H1 (cell line): ENCODE data around the gene RSAD1. TPM values are rescaled to one million over a fixed set of nuclear protein-coding genes. Genes with fewer than 3 reads are reported as not detected.
A peak's percentile ranks its signal among the peaks of the same experiment; 100 is the strongest.

Experiments used
- CTCF ChIA-PET: fragments of 300-600 bp; sonication (Branson Sonifier 250); formaldehyde crosslinking; loops from one replicate; lab custom pipeline; 2021; ENCODE audit not compliant: partially characterized antibody; lab: Charles Lee
- POLR2A ChIA-PET: fragments of 300-600 bp; sonication (Branson Sonifier 250); formaldehyde crosslinking; loops from one replicate; lab custom pipeline; 2021; ENCODE audit warnings: inconsistent platforms; ENCODE audit not compliant: partially characterized antibody; lab: Charles Lee
- DNase-seq, 2 experiments: peaks; one replicate each; pipeline versions ENCODE4 v3.0.0 to v3.0.0-alpha.2; 2010 to 2022; ENCODE audit warnings: low spot score in 2 of 2, low read depth in 1 of 2, mixed read lengths in 1 of 2
- FAIRE-seq: peaks from 2 replicates; lab custom pipeline; 2011; peaks lifted over from hg19 to GRCh38; lab: Jason Lieb, UNC
- H2AFZ ChIP-seq: 2 replicates; pipeline ENCODE4 v1.8.1; 2012; ENCODE audit warnings: low read length, inconsistent platforms
- H2AK5ac ChIP-seq: 2 replicates; pipeline ENCODE4 v1.6.1; 2013; ENCODE audit warnings: low read depth, low read length
- H2BK120ac ChIP-seq: replicated peaks from 2 replicates; pipeline ENCODE3; 2013; ENCODE audit warnings: low read depth, low read length, inconsistent platforms
- H2BK12ac ChIP-seq: 2 replicates; pipeline ENCODE4 v1.6.1; 2013; ENCODE audit warnings: low read depth, low read length
- H2BK15ac ChIP-seq: 2 replicates; pipeline ENCODE4 v1.6.1; 2013; ENCODE audit warnings: low read length
- H2BK20ac ChIP-seq: 2 replicates; pipeline ENCODE4 v1.6.1; 2013; ENCODE audit warnings: low read length
- H2BK5ac ChIP-seq: 2 replicates; pipeline ENCODE4 v1.6.1; 2013; ENCODE audit warnings: low read depth, low read length
- H3K14ac ChIP-seq: 2 replicates; pipeline ENCODE4 v1.6.1; 2013; ENCODE audit warnings: inconsistent platforms; ENCODE audit not compliant: insufficient read length
- H3K18ac ChIP-seq: 2 replicates; pipeline ENCODE4 v1.6.1; 2013; ENCODE audit warnings: low read length; ENCODE audit errors: extremely low read depth
- H3K23ac ChIP-seq: 2 replicates; pipeline ENCODE4 v1.6.1; 2013; ENCODE audit warnings: inconsistent platforms; ENCODE audit not compliant: insufficient read length
- H3K23me2 ChIP-seq: 2 replicates; pipeline ENCODE4 v1.6.1; 2013; ENCODE audit warnings: low read depth, low read length
- H3K27ac ChIP-seq: 2 replicates; pipeline ENCODE4 v1.6.1; 2011; ENCODE audit warnings: low read depth, low read length, inconsistent platforms
- H3K27me3 ChIP-seq, 4 experiments: replicated peaks in 1 of 4; 1 replicate in 1 of 4; 2 replicates in 3 of 4; pipeline versions ENCODE4 v1.6.1 to v1.8.1; 2011 to 2013; ENCODE audit warnings: low read length in 3 of 4, mild to moderate bottlenecking in 3 of 4, inconsistent platforms in 2 of 4, mixed read lengths in 2 of 4, moderate library complexity in 1 of 4; ENCODE audit not compliant: control insufficient read depth in 3 of 4, insufficient read depth in 3 of 4; ENCODE audit errors: extremely low read depth in 1 of 4
- H3K36me3 ChIP-seq, 4 experiments: 2 replicates each; pipeline versions ENCODE4 v1.6.1 to v1.8.1; 2011 to 2013; ENCODE audit warnings: mild to moderate bottlenecking in 4 of 4, low read length in 3 of 4, moderate library complexity in 2 of 4, control low read depth in 1 of 4, inconsistent platforms in 1 of 4; ENCODE audit not compliant: insufficient read depth in 4 of 4, control insufficient read depth in 2 of 4
- H3K4ac ChIP-seq: replicated peaks from 2 replicates; pipeline ENCODE3; 2013; ENCODE audit warnings: low read length, low read depth, mixed read lengths, inconsistent platforms; ENCODE audit not compliant: insufficient read length
- H3K4me1 ChIP-seq, 4 experiments: replicated peaks in 1 of 4; 1 replicate in 1 of 4; 2 replicates in 3 of 4; pipeline versions ENCODE4 v1.6.1 to v1.8.1; 2011 to 2013; ENCODE audit warnings: low read length in 3 of 4, inconsistent platforms in 2 of 4, mixed read lengths in 1 of 4; ENCODE audit not compliant: insufficient read depth in 4 of 4, control insufficient read depth in 3 of 4
- H3K4me2 ChIP-seq, 2 experiments: 2 replicates each; pipeline versions ENCODE4 v1.6.1 to v1.8.1; 2011 to 2013; ENCODE audit warnings: low read depth in 2 of 2, low read length in 2 of 2, control low read depth in 1 of 2, inconsistent platforms in 1 of 2, mild to moderate bottlenecking in 1 of 2; ENCODE audit not compliant: insufficient read depth in 1 of 2
- H3K4me3 ChIP-seq, 4 experiments: fragments of 200-600, 300-600 bp in 1 of 4; sonication (generic), shearing (Covaris generic), sonication (Bioruptor Twin) in 1 of 4; 2 replicates each; pipeline versions ENCODE4 v1.5.1 to v1.8.1; 2011 to 2016; ENCODE audit warnings: low read length in 4 of 4, low read depth in 3 of 4, control low read depth in 2 of 4, inconsistent platforms in 2 of 4, mild to moderate bottlenecking in 2 of 4, mixed read lengths in 1 of 4, moderate library complexity in 1 of 4; ENCODE audit not compliant: insufficient read depth in 2 of 4; ENCODE audit errors: extremely low read depth in 1 of 4
- H3K56ac ChIP-seq: replicated peaks from 2 replicates; pipeline ENCODE3; 2013; ENCODE audit warnings: low read depth, mild to moderate bottlenecking, mixed read lengths, low read length, inconsistent platforms; ENCODE audit not compliant: insufficient read length
- H3K79me1 ChIP-seq: 2 replicates; pipeline ENCODE4 v1.6.1; 2013; ENCODE audit warnings: low read depth, low read length, control low read depth
- H3K79me2 ChIP-seq, 2 experiments: 2 replicates each; pipeline versions ENCODE4 v1.6.1 to v1.8.1; 2012 to 2013; ENCODE audit warnings: low read length in 2 of 2, mild to moderate bottlenecking in 2 of 2, inconsistent platforms in 1 of 2; ENCODE audit not compliant: insufficient read depth in 2 of 2, control insufficient read depth in 1 of 2
- H3K9ac ChIP-seq, 4 experiments: replicated peaks in 1 of 4; 1 replicate in 1 of 4; 2 replicates in 3 of 4; pipeline versions ENCODE4 v1.6.1 to v1.8.1; 2011 to 2013; ENCODE audit warnings: low read depth in 3 of 4, low read length in 3 of 4, control low read depth in 2 of 4, mild to moderate bottlenecking in 2 of 4, moderate library complexity in 2 of 4, inconsistent platforms in 1 of 4; ENCODE audit errors: extremely low read depth in 1 of 4
- H3K9me3 ChIP-seq, 2 experiments: 2 replicates each; pipeline versions ENCODE4 v1.6.1 to v1.8.1; 2012 to 2013; ENCODE audit warnings: mild to moderate bottlenecking in 2 of 2, moderate library complexity in 2 of 2, control low read depth in 1 of 2, inconsistent platforms in 1 of 2, low read depth in 1 of 2, low read length in 1 of 2, mixed read lengths in 1 of 2; ENCODE audit not compliant: insufficient read depth in 2 of 2
- H4K20me1 ChIP-seq, 2 experiments: replicated peaks in 1 of 2; 2 replicates each; pipeline versions ENCODE3 to v1.8.1; 2011 to 2013; ENCODE audit warnings: inconsistent platforms in 2 of 2, low read length in 2 of 2, mild to moderate bottlenecking in 1 of 2; ENCODE audit not compliant: insufficient read depth in 2 of 2, control insufficient read depth in 1 of 2
- H4K5ac ChIP-seq: 2 replicates; pipeline ENCODE4 v1.6.1; 2013; ENCODE audit warnings: low read length, low read depth, mixed read lengths, inconsistent platforms; ENCODE audit not compliant: insufficient read length
- H4K8ac ChIP-seq: 2 replicates; pipeline ENCODE4 v1.8.0; 2013; ENCODE audit warnings: mild to moderate bottlenecking, moderate library complexity, low read length, inconsistent platforms; ENCODE audit not compliant: insufficient read depth; ENCODE audit errors: extremely low read depth
- H4K91ac ChIP-seq: replicated peaks from 2 replicates; pipeline ENCODE3; 2013; ENCODE audit warnings: low read length, mixed read lengths, inconsistent platforms; ENCODE audit not compliant: insufficient read length
- HDAC2 ChIP-seq, 2 experiments: fragments of 300-600 bp in 1 of 2; sonication (generic) in 1 of 2; IDR thresholded peaks; 2 replicates each; pipeline ENCODE4 v1.6.1; 2011 to 2012; ENCODE audit warnings: low read depth in 2 of 2, low read length in 2 of 2, mild to moderate bottlenecking in 2 of 2, moderate library complexity in 2 of 2, borderline replicate concordance in 1 of 2, inconsistent platforms in 1 of 2
- WGBS, 2 experiments: shearing (Covaris generic) in 1 of 2; methylation state at CpG; one replicate each; pipeline versions ENCODE4 v1.1.6 to v1.1.7; 2013 to 2015; ENCODE audit warnings: low lambda C conversion rate in 2 of 2, mixed read lengths in 2 of 2, inconsistent platforms in 1 of 2, low coverage in 1 of 2, missing lambda C conversion rate in 1 of 2; ENCODE audit not compliant: insufficient replicate concordance in 2 of 2, insufficient coverage in 1 of 2, insufficient read length in 1 of 2; ENCODE audit errors: extremely low coverage in 1 of 2, missing lambda C conversion rate in 1 of 2; 5-methylcytosine and 5-hydroxymethylcytosine counted together
- polyA plus RNA-seq, 7 experiments: library from polyadenylated mRNA; depleted of rRNA in 3 of 7; stranded (reverse) in 5 of 7; unstranded in 2 of 7; fragments of >200 nt in 5 of 7; fragments of 200-250 nt in 2 of 7; gene quantifications; 1 replicate in 5 of 7; 2 replicates in 1 of 7; 4 replicates in 1 of 7; pipeline versions ENCODE4 v1.2.1 to v1.2.3, GENCODE V29; 2011 to 2013; ENCODE audit warnings: missing spikeins in 2 of 7, mixed read lengths in 2 of 7
- total RNA-seq: library from RNA; stranded (reverse); fragmentation: NEBNext Ultra II Directional; extraction: Animal tissue kit (Norgen Biotek cat#: 25700); gene quantifications from 2 replicates; pipeline ENCODE4 v1.2.1, GENCODE V29; 2021

RSAD1 gene
- total and polyA plus RNA-seq, 2 of the 8 experiments (the other 6 are each of a cell fraction or from before 2014, with no cell fraction given), result 17.9 to 33.5 TPM

DNA sequence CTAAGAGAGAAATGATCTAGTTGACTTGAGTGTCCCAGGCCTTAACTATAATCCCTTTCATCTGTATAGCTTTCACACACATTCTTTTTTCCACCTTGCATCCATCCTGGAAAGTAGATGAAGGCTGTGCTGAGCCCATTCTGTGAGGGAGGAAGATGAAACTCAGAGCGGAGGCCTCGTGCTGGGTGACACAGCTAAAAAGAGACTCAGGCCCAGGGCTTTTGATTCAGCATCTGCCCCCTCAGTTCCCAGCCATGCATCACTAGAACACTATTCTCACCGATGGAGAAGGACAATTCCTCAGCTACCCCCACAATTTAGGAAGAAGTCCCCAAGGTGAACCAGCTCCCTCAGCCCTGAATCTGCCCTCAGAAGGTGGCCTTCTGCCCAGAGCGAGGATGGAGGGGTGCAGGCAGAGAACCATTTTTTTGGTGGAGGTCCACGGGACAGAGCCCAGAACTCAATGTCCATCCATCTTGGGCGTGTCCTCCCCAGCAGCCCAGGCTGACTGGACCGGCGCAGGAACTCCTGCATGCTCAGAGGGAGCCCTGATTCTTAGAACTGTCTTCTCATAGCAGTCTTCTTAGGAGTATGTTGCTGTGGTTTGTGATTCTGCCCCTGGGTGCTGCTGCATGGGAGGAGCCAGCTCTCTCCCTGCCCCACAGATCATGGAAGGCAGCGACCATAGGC lies 23.8 kb downstream of the RSAD1 start:
- POLR2A ChIA-PET, result interaction anchor here (1.9 kb wide), 1 partner anchor 18 kb away, joined by 6 read pairs; no protein-coding TSS in a partner anchor
- FAIRE-seq, result no peak

More for the DNA sequence above, 23.8 kb downstream of the RSAD1 start:
- CTCF ChIA-PET, result interaction anchor here (0.6 to 8.3 kb wide), 20 partner anchors 9 to 302 kb away, joined by 3 to 116 read pairs (median 6); partner anchors contain the start of genes CHAD, EPN3 and LRRC59
- Histone ChIP-seq H2BK20ac (no peak overlapping the region), H3K4me1 (peaks cover 5 to 9% (median 6%) of the 10 kb centered on the region in 4 experiments; a peak in 6 of 7 replicates), H3K56ac (no peak overlapping the region), H3K18ac (no peak overlapping the region), H3K79me1 (no peaks in the 10 kb centered on the region), H3K23me2 (no peaks in the 10 kb centered on the region), H2AK5ac (no peak overlapping the region), H4K5ac (no peak overlapping the region), H3K14ac (no peak overlapping the region), H2BK5ac (no peak overlapping the region), H4K91ac (no peak overlapping the region), H3K23ac (no peak overlapping the region), H2BK15ac (no peak overlapping the region), H3K4ac (no peak overlapping the region), H3K4me3 (no peak overlapping the region), H2AFZ (no peak overlapping the region), H2BK120ac (no peak overlapping the region), H4K8ac (no peak overlapping the region), H3K27me3 (no peaks in the 10 kb centered on the region), H2BK12ac (peak overlapping the region; percentile 39; the same call in 1 of the 2 replicates), H3K9me3 (no peaks in the 10 kb centered on the region), H3K9ac (0 out of 7 replicates have a peak overlapping the region, but pooled peaks of 1 of the 4 experiments have one; percentile 3), H3K4me2 (no peak overlapping the region; a peak in 1 of 4 replicates), H3K79me2 (no peaks in the 10 kb centered on the region), H3K27ac (no peak overlapping the region), H4K20me1 (no peaks in the 10 kb centered on the region), H3K36me3 (no peaks in the 10 kb centered on the region)
- TF ChIP-seq HDAC2 (IDR thresholded peaks at IDR 0.05; ENCODE audit: borderline replicate concordance in 1 of 2, low read depth in 2 of 2, low read length in 2 of 2), result no peak
- DNase-seq, result no peak
- WGBS, 2 experiments, result 88% methylated on average over 9 of the region's 9 CpGs; no CpG with 5 or more reads in 1 of the 2 experiments
